IMR-90 (cell line): ENCODE data around the gene HNRNPA3. TPM values are rescaled to one million over a fixed set of nuclear protein-coding genes. Genes with fewer than 3 reads are reported as not detected.

Experiments
- ATAC-seq: fragments of 200-7000 bp; cut with Tn5 transposase; 2 replicates; pipeline ENCODE4 v1.9.1; 2020; ENCODE audit warnings: low read depth, mild to moderate bottlenecking, moderate library complexity
- BruUV-seq: library from RNA; stranded (reverse); fragments of 400-500 nt; replicated peaks from 2 replicates; lab custom pipeline; 2021; lab: Mats Ljungman, UMichigan
- CTCF ChIA-PET: fragments of 300-600 bp; formaldehyde crosslinking; extraction: SDS; loops from one replicate; lab custom pipeline; 2021; ENCODE audit warnings: antibody characterized with exemption; lab: Yijun Ruan, JAX
- POLR2A ChIA-PET: fragments of 300-600 bp; sonication (Branson Sonifier 250); formaldehyde crosslinking; loops from one replicate; lab custom pipeline; 2022; ENCODE audit warnings: antibody characterized with exemption; ENCODE audit not compliant: unreplicated experiment; lab: Charles Lee
- DNase-seq: peaks from one replicate; pipeline ENCODE4 v3.0.0; 2013
- H2AFZ ChIP-seq: replicated peaks from 2 replicates; pipeline ENCODE3; 2013; ENCODE audit warnings: low read length, mild to moderate bottlenecking; ENCODE audit not compliant: poor library complexity
- H2AK5ac ChIP-seq: 2 replicates; pipeline ENCODE4 v1.6.1; 2013; ENCODE audit warnings: low read depth, low read length, inconsistent platforms
- H2AK9ac ChIP-seq: replicated peaks from 2 replicates; pipeline ENCODE3; 2013; ENCODE audit warnings: mild to moderate bottlenecking, low read depth, low read length, moderate library complexity; ENCODE audit not compliant: poor library complexity
- H2BK120ac ChIP-seq: 2 replicates; pipeline ENCODE4 v1.6.1; 2013; ENCODE audit warnings: low read depth, low read length, inconsistent platforms
- H2BK15ac ChIP-seq: 3 replicates; pipeline ENCODE4 v1.6.1; 2013; ENCODE audit warnings: low read depth, low read length, inconsistent platforms
- H2BK20ac ChIP-seq: 2 replicates; pipeline ENCODE4 v1.6.1; 2013; ENCODE audit warnings: low read depth, mild to moderate bottlenecking, inconsistent platforms, low read length, moderate library complexity
- H2BK5ac ChIP-seq: 2 replicates; pipeline ENCODE4 v1.6.1; 2013; ENCODE audit warnings: mild to moderate bottlenecking, low read depth, low read length, inconsistent platforms; ENCODE audit not compliant: poor library complexity, severe bottlenecking
- H3K14ac ChIP-seq: replicated peaks from 2 replicates; pipeline ENCODE4 v1.6.1; 2013; ENCODE audit warnings: low read depth, low read length, inconsistent platforms
- H3K18ac ChIP-seq: 2 replicates; pipeline ENCODE4 v1.6.1; 2013; ENCODE audit warnings: low read depth, low read length, control low read depth
- H3K23ac ChIP-seq: 2 replicates; pipeline ENCODE4 v1.6.1; 2013; ENCODE audit warnings: low read depth, low read length, inconsistent platforms
- H3K27ac ChIP-seq: 2 replicates; pipeline ENCODE4 v1.5.1; 2013; ENCODE audit warnings: mild to moderate bottlenecking, control low read depth, low read length; ENCODE audit not compliant: insufficient read depth
- H3K27me3 ChIP-seq: 2 replicates; pipeline ENCODE4 v1.6.1; 2013; ENCODE audit warnings: low read length; ENCODE audit not compliant: control insufficient read depth, insufficient read depth
- H3K36me3 ChIP-seq: 2 replicates; pipeline ENCODE4 v1.6.1; 2013; ENCODE audit warnings: low read length, mixed read lengths; ENCODE audit not compliant: control insufficient read depth, insufficient read depth
- H3K4ac ChIP-seq: 2 replicates; pipeline ENCODE4 v1.6.1; 2013; ENCODE audit warnings: low read depth, low read length, inconsistent platforms
- H3K4me1 ChIP-seq: 2 replicates; pipeline ENCODE4 v1.6.1; 2013; ENCODE audit warnings: low read length, mixed read lengths; ENCODE audit not compliant: control insufficient read depth, insufficient read depth
- H3K4me2 ChIP-seq: 2 replicates; pipeline ENCODE4 v1.6.1; 2013; ENCODE audit warnings: low read depth, mild to moderate bottlenecking, control low read depth, low read length, moderate library complexity
- H3K4me3 ChIP-seq: 2 replicates; pipeline ENCODE4 v1.5.1; 2013; ENCODE audit warnings: low read depth, mild to moderate bottlenecking, control low read depth, low read length, moderate library complexity; ENCODE audit not compliant: insufficient read depth
- H3K56ac ChIP-seq: 2 replicates; pipeline ENCODE4 v1.6.1; 2013; ENCODE audit warnings: low read length, inconsistent platforms; ENCODE audit not compliant: insufficient read depth; ENCODE audit errors: extremely low read depth
- H3K79me1 ChIP-seq, 2 experiments: 2 replicates each; pipeline ENCODE4 v1.6.1; 2013; ENCODE audit warnings: low read length in 2 of 2, inconsistent platforms in 1 of 2, low read depth in 1 of 2
- H3K9ac ChIP-seq: 2 replicates; pipeline ENCODE4 v1.6.1; 2013; ENCODE audit warnings: low read depth, low read length, control low read depth
- H3K9me1 ChIP-seq: 2 replicates; pipeline ENCODE4 v1.6.1; 2013; ENCODE audit warnings: low read length, inconsistent platforms; ENCODE audit not compliant: insufficient read depth
- H3K9me3 ChIP-seq: 2 replicates; pipeline ENCODE4 v1.6.1; 2013; ENCODE audit warnings: low read length; ENCODE audit not compliant: control insufficient read depth, insufficient read depth
- H4K20me1 ChIP-seq: 2 replicates; pipeline ENCODE4 v1.6.1; 2013; ENCODE audit warnings: low read length, inconsistent platforms; ENCODE audit not compliant: insufficient read depth
- H4K5ac ChIP-seq: 2 replicates; pipeline ENCODE4 v1.6.1; 2013; ENCODE audit warnings: mild to moderate bottlenecking, low read depth, low read length, control low read depth
- H4K8ac ChIP-seq, 2 experiments: 2 replicates each; pipeline ENCODE4 v1.6.1; 2013; ENCODE audit warnings: low read depth in 2 of 2, low read length in 2 of 2, control low read depth in 1 of 2, inconsistent platforms in 1 of 2
- H4K91ac ChIP-seq: 2 replicates; pipeline ENCODE4 v1.6.1; 2013; ENCODE audit warnings: low read depth, low read length, inconsistent platforms; ENCODE audit not compliant: insufficient read depth
- CHD1 ChIP-seq: IDR thresholded peaks from 2 replicates; pipeline ENCODE4 v1.6.1; 2012; ENCODE audit warnings: low read depth, low read length, improper control_type of control experiment
- MAFK ChIP-seq: IDR thresholded peaks from 2 replicates; pipeline ENCODE4 v1.6.1; 2012; ENCODE audit warnings: low read depth, low read length, improper control_type of control experiment
- whole genome bisulfite sequencing, 2 experiments: methylation state at CpG; one replicate each; pipeline versions ENCODE4 v1.1.5 to v1.1.7; 2013; ENCODE audit warnings: missing lambda C conversion rate in 2 of 2; ENCODE audit not compliant: insufficient read length in 1 of 2; ENCODE audit errors: extremely low coverage in 2 of 2; 5-methylcytosine and 5-hydroxymethylcytosine counted together
- dilution Hi-C: fragments of 300-500 bp; cut with HindIII; formaldehyde crosslinking; loops from one replicate; pipeline ENCODE4 v1.14.3; 2018; ENCODE audit warnings: low sequenced_read_pairs; ENCODE audit not compliant: unreplicated experiment
- in situ Hi-C: fragments of 300-500 bp; cut with MboI; formaldehyde crosslinking; loops from 3 replicates; pipeline ENCODE4 v1.14.3; 2019; ENCODE audit warnings: low sequenced_read_pairs, inconsistent platforms, mixed read lengths
- intact Hi-C: fragments of 100-400 bp; cut with micrococcal nuclease; formaldehyde crosslinking; loops from 2 replicates; pipeline ENCODE4 v1.10.0; 2022
- polyA plus RNA-seq, 3 experiments: library from polyadenylated mRNA; depleted of rRNA; stranded (reverse); fragments of >200 nt; gene quantifications; 2 replicates each; pipeline ENCODE4 v1.2.3, GENCODE V29; 2012; ENCODE audit warnings: low replicate concordance in 1 of 3
- total RNA-seq: library from RNA; depleted of rRNA; stranded (reverse); fragments of >200 nt; gene quantifications from 2 replicates; pipeline ENCODE4 v1.2.3, GENCODE V29; 2012

The HNRNPA3 gene
- total and polyA plus RNA-seq, 2 of the 4 experiments (the other 2 are of a cell fraction): 18.6 to 111 TPM

GRCh38 chr2:177221534-177221933, 8.9 kb downstream of the HNRNPA3 start:
- Histone ChIP-seq H4K20me1 (peaks cover 45% of the 10 kb centered on the region; the same call in 1 of the 2 replicates), H3K36me3 (peaks cover 33% of the 10 kb centered on the region), H2AK9ac (no peak overlapping the region), H3K9me3 (no peaks in the 10 kb centered on the region), H3K9me1 (no peaks in the 10 kb centered on the region; the same call in 1 of the 2 replicates), H2AK5ac (no peak overlapping the region), H3K4ac (no peak overlapping the region), H2BK20ac (no peak overlapping the region), H4K8ac (no peak overlapping the region), H3K4me3 (no peak overlapping the region), H2BK5ac (no peak overlapping the region), H3K27me3 (no peaks in the 10 kb centered on the region), H3K27ac (no peak overlapping the region), H3K14ac (no peak overlapping the region), H2AFZ (no peak overlapping the region), H4K5ac (no peak overlapping the region), H2BK15ac (no peak overlapping the region), H4K91ac (no peak overlapping the region), H3K4me1 (no peaks in the 10 kb centered on the region; the same call in 1 of the 2 replicates), H3K9ac (no peak overlapping the region), H2BK120ac (no peak overlapping the region), H3K56ac (no peak overlapping the region), H3K18ac (no peak overlapping the region), H3K4me2 (no peak overlapping the region), H3K23ac (no peak overlapping the region), H3K79me1 (peaks cover 13 to 33% of the 10 kb centered on the region in 2 experiments)
- ChIA-PET CTCF (interaction anchor here (1.2 kb wide), 1 partner anchor 56 kb away, joined by 4 read pairs; no protein-coding TSS in a partner anchor), POLR2A (no interaction called here)
- intact Hi-C loops: no loop called here
- in situ Hi-C loops: no loop called here
- TF ChIP-seq MAFK (peak; percentile 29; the same call in 1 of the 2 replicates), CHD1 (no peak)
- BruUV-seq: no TSS peak
- ATAC-seq (no peak), DNase-seq (no peak)
- no CpG with 5 or more reads among the region's 3 CpGs for WGBS, 2 experiments
- dilution Hi-C loops: no loop called here
